Tibial artery (tissue), 4 donors: ENCODE results near the gene IGHMBP2.
"Not testable (repeated sequence)": the region's sequence is repeated elsewhere in the genome, so short reads cannot be mapped to it uniquely, and the experiment has no call there.

Source experiments
- DNase-seq, 2 donors: peaks; one replicate each; pipeline ENCODE4 v3.0.0-alpha.2; 2019
- H3K27ac ChIP-seq, 2 donors: fragments of 200-600 bp; sonication (generic) in 1 of 2; 1 replicate in 1 of 2; 2 replicates in 1 of 2; pipeline ENCODE4 v1.5.1; 2018 to 2019; ENCODE audit warnings: mild to moderate bottlenecking in 1 of 2
- H3K27me3 ChIP-seq, 2 donors: fragments of 200-600 bp; sonication (generic) in 1 of 2; one replicate each; pipeline versions ENCODE4 v1.5.1 to v1.6.0; 2016 to 2019
- H3K36me3 ChIP-seq, 3 donors: fragments of 200-600 bp; sonication (generic) in 2 of 3; one replicate each; pipeline ENCODE4 v1.5.1; 2016 to 2019; ENCODE audit warnings: mild to moderate bottlenecking in 2 of 3
- H3K4me1 ChIP-seq, 4 donors: fragments of 200-600 bp; sonication (generic) in 2 of 4; 1 replicate in 3 of 4; 2 replicates in 1 of 4; pipeline ENCODE4 v1.5.1; 2016 to 2019
- H3K4me3 ChIP-seq, 2 donors: fragments of 200-600 bp; sonication (generic) in 1 of 2; 1 replicate in 1 of 2; 2 replicates in 1 of 2; pipeline ENCODE4 v1.5.1; 2018 to 2019; ENCODE audit warnings: mild to moderate bottlenecking in 2 of 2
- H3K9me3 ChIP-seq, 3 donors: fragments of 200-600 bp; sonication (generic) in 1 of 3; one replicate each; pipeline ENCODE4 v1.5.1; 2016 to 2019
- CTCF ChIP-seq, 2 experiments: fragments of 200-600 bp in 1 of 2; fragments of 450-650 bp in 1 of 2; IDR thresholded peaks; one replicate each; pipeline ENCODE4 v1.5.1; 2017 to 2019; ENCODE audit warnings: antibody characterized with exemption in 2 of 2, mild to moderate bottlenecking in 1 of 2, moderate library complexity in 1 of 2
- intact Hi-C: fragments of 100-400 bp; cut with DNase I; formaldehyde crosslinking; loops from one replicate; pipeline ENCODE4 v1.15.0; 2023; ENCODE audit warnings: low total_unique reads

The IGHMBP2 gene

GRCh38 chr11:68903288-68904247, at the start of gene IGHMBP2, which contains the start of gene MRPL21:
TSS of gene IGHMBP2 (plus strand) at chr11:68903891. CDS start at chr11:68903953, 62 bp downstream.
TSS of gene MRPL21 (minus strand) at chr11:68903832. CDS start at chr11:68903810, 22 bp downstream.
- Histone ChIP-seq H3K27me3 (no peaks in the 10 kb centered on the region), H3K36me3 (peaks cover 25 to 45% (median 31%) of the 10 kb centered on the region in 3 donors), H3K4me1 (peaks cover 0 to 37% (median 27%) of the 10 kb centered on the region in 4 donors), H3K27ac (peak within 1 kb of the TSS; percentile 79 to 89), H3K9me3 (no peaks in the 10 kb centered on the region), H3K4me3 (peak within 1 kb of the TSS; percentile 64 to 88)
- intact Hi-C loops, result loop anchor here (10.0 kb wide), 1 partner anchor 181 kb away; no protein-coding TSS in a partner anchor
- TF ChIP-seq CTCF (IDR thresholded peaks at IDR 0.05), result no peak
- DNase-seq, result peak; percentile 75 to 88

GRCh38 chr11:68854273-68854958, 49.3 kb upstream of the IGHMBP2 start:
- intact Hi-C loops, result no loop called here
- Histone ChIP-seq H3K36me3 (no peaks in the 10 kb centered on the region), H3K4me1 (peaks cover 0 to 20% (median 15%) of the 10 kb centered on the region in 4 donors), H3K9me3 (no peaks in the 10 kb centered on the region), H3K4me3 (peak overlapping the region; percentile 40 to 60), H3K27ac (no peak overlapping the region), H3K27me3 (peaks cover 0 to 17% of the 10 kb centered on the region in 2 donors)
- no peak for DNase-seq
- no peak for TF ChIP-seq CTCF (IDR thresholded peaks at IDR 0.05)

GRCh38 chr11:68855205-68855981, 48.3 kb upstream of the IGHMBP2 start:
- peak overlapping the region; percentile 40 to 60 for H3K4me3 ChIP-seq
- H3K27me3 ChIP-seq, result peaks cover 0 to 17% of the 10 kb centered on the region in 2 donors
- no peaks in the 10 kb centered on the region for H3K36me3 ChIP-seq
- H3K4me1 ChIP-seq, result peaks cover 0 to 20% (median 15%) of the 10 kb centered on the region in 4 donors
- DNase-seq, result peak; percentile 58 to 79
- peak; percentile 29 to 39 for TF ChIP-seq CTCF (IDR thresholded peaks at IDR 0.05)
- no peaks in the 10 kb centered on the region for H3K9me3 ChIP-seq
- peak overlapping the region; percentile 2 to 4 for H3K27ac ChIP-seq
- intact Hi-C loops, result no loop called here

- DNase-seq, H3K4me3 ChIP-seq, H3K9me3 ChIP-seq, H3K27ac ChIP-seq, H3K36me3 ChIP-seq, intact Hi-C loops: not testable (repeated sequence)
- H3K27me3 ChIP-seq, result peaks cover 0 to 17% of the 10 kb centered on the region in 2 donors
- H3K4me1 ChIP-seq, result peaks cover 0 to 20% (median 15%) of the 10 kb centered on the region in 4 donors
These were observed 47.2 kb upstream of the IGHMBP2 start for GRCh38 chr11:68856425-68857030.

- no peak overlapping the region for H3K27ac ChIP-seq
These were observed 46.6 kb upstream of the IGHMBP2 start for GRCh38 chr11:68857037-68857586.

More at GRCh38 chr11:68857037-68857586, 46.6 kb upstream of the IGHMBP2 start:
- Histone ChIP-seq H3K4me1 (peaks cover 0 to 20% (median 15%) of the 10 kb centered on the region in 4 donors), H3K4me3 (no peak overlapping the region), H3K36me3 (no peaks in the 10 kb centered on the region), H3K9me3 (no peaks in the 10 kb centered on the region), H3K27me3 (peaks cover 0 to 17% of the 10 kb centered on the region in 2 donors)
- intact Hi-C loops, result no loop called here
- TF ChIP-seq CTCF (IDR thresholded peaks at IDR 0.05), result no peak
- DNase-seq, result no peak
